T-cell (primary cell): ENCODE measurements around the gene DVL2. TPM values are rescaled to one million over a fixed set of nuclear protein-coding genes. Genes with fewer than 3 reads are reported as not detected.
A peak's percentile ranks its signal among the peaks of the same experiment; 100 is the strongest.

Experiments
- ATAC-seq, 4 experiments: fragments of 200-7000 bp in 3 of 4; fragments of 150-1000 bp in 1 of 4; cut with Tn5 transposase; replicated peaks in 1 of 4; 1 replicate in 3 of 4; 2 replicates in 1 of 4; pipeline ENCODE4 v1.10.0; 2021; ENCODE audit warnings: moderate library complexity in 3 of 4, mild to moderate bottlenecking in 2 of 4, moderate number of reproducible peaks in 1 of 4
- CTCF ChIA-PET, 2 donors: fragments of 300-600 bp; sonication (Branson Sonifier 250); formaldehyde crosslinking; loops; one replicate each; lab custom pipeline; 2022; ENCODE audit warnings: antibody characterized with exemption in 2 of 2; lab: Charles Lee
- POLR2A ChIA-PET, 2 donors: fragments of 300-600 bp; sonication (Branson Sonifier 250); formaldehyde crosslinking; loops; one replicate each; lab custom pipeline; 2022; ENCODE audit warnings: antibody characterized with exemption in 2 of 2; lab: Charles Lee
- DNase-seq, 35 experiments: peaks; one replicate each; pipeline versions ENCODE4 v3.0.0 to v3.0.0-alpha.2; 2013 to 2023
- H3K27ac ChIP-seq: one replicate; pipeline ENCODE4 v1.5.1; 2013; ENCODE audit warnings: low read length
- H3K27me3 ChIP-seq, 2 experiments: replicated peaks in 1 of 2; 1 replicate in 1 of 2; 2 replicates in 1 of 2; pipeline versions ENCODE4 v1.6.1 to v1.7.0; 2013; ENCODE audit warnings: low read length in 1 of 2, mixed read lengths in 1 of 2; ENCODE audit not compliant: control insufficient read depth in 2 of 2, insufficient read depth in 2 of 2; ENCODE audit errors: extremely low read depth in 1 of 2
- H3K36me3 ChIP-seq, 2 donors: 1 replicate in 1 of 2; 2 replicates in 1 of 2; pipeline versions ENCODE4 v1.6.1 to v1.7.0; 2013; ENCODE audit warnings: low read length in 1 of 2; ENCODE audit not compliant: control insufficient read depth in 2 of 2, insufficient read depth in 1 of 2; ENCODE audit errors: extremely low read depth in 1 of 2
- H3K4me1 ChIP-seq, 2 experiments: 1 replicate in 1 of 2; 2 replicates in 1 of 2; pipeline versions ENCODE4 v1.6.1 to v1.7.0; 2013; ENCODE audit warnings: low read length in 2 of 2, mixed read lengths in 1 of 2; ENCODE audit not compliant: insufficient read depth in 2 of 2, control insufficient read depth in 1 of 2; ENCODE audit errors: extremely low read depth in 1 of 2
- H3K4me3 ChIP-seq, 2 donors: 1 replicate in 1 of 2; 2 replicates in 1 of 2; pipeline versions ENCODE4 v1.5.1 to v1.7.0; 2013; ENCODE audit warnings: mild to moderate bottlenecking in 2 of 2, low read length in 1 of 2, moderate library complexity in 1 of 2; ENCODE audit not compliant: control insufficient read depth in 1 of 2; ENCODE audit errors: extremely low read depth in 1 of 2
- H3K9me3 ChIP-seq: 2 replicates; pipeline ENCODE4 v1.7.0; 2013
- H3K27ac Mint-ChIP-seq, 2 donors: one replicate each; pipeline ENCODE4 v1.8.0; 2020 to 2021; ENCODE audit warnings: mild to moderate bottlenecking in 2 of 2, mixed read lengths in 2 of 2
- H3K27me3 Mint-ChIP-seq, 2 donors: one replicate each; pipeline ENCODE4 v1.8.0; 2021 to 2022; ENCODE audit warnings: mixed read lengths in 2 of 2
- H3K36me3 Mint-ChIP-seq: one replicate; pipeline ENCODE4 v1.8.0; 2021; ENCODE audit warnings: mixed read lengths
- H3K4me1 Mint-ChIP-seq, 3 donors: one replicate each; pipeline ENCODE4 v1.8.0; 2020 to 2022; ENCODE audit warnings: mixed read lengths in 3 of 3, mild to moderate bottlenecking in 1 of 3
- H3K4me3 Mint-ChIP-seq, 3 donors: one replicate each; pipeline ENCODE4 v1.8.0; 2020 to 2022; ENCODE audit warnings: mild to moderate bottlenecking in 3 of 3, mixed read lengths in 3 of 3, moderate library complexity in 3 of 3
- H3K9me3 Mint-ChIP-seq, 3 donors: one replicate each; pipeline ENCODE4 v1.8.0; 2020 to 2022; ENCODE audit warnings: mixed read lengths in 3 of 3
- WGBS: methylation state at CpG from one replicate; pipeline ENCODE4 v1.1.5; 2013; ENCODE audit warnings: missing lambda C conversion rate; ENCODE audit not compliant: insufficient coverage; 5-methylcytosine and 5-hydroxymethylcytosine counted together
- total RNA-seq, 35 experiments: library from RNA in 6 of 35; stranded (reverse) in 6 of 35; fragments of 120-200 nt in 1 of 35; gene quantifications; one replicate each; pipeline versions ENCODE4 v1.2.1 to v1.2.4 and lab custom pipeline; 2013 to 2026

Gene DVL2
- 10 to 100 TPM; 48.2 to 76.3 (median 70.4) TPM for total RNA-seq
- total RNA-seq (2013), result 31.6 TPM
- total RNA-seq (lab: John Stamatoyannopoulos, UW), result 36.4 to 84.7 (median 62.2) reads per million in 29 experiments

DNA sequence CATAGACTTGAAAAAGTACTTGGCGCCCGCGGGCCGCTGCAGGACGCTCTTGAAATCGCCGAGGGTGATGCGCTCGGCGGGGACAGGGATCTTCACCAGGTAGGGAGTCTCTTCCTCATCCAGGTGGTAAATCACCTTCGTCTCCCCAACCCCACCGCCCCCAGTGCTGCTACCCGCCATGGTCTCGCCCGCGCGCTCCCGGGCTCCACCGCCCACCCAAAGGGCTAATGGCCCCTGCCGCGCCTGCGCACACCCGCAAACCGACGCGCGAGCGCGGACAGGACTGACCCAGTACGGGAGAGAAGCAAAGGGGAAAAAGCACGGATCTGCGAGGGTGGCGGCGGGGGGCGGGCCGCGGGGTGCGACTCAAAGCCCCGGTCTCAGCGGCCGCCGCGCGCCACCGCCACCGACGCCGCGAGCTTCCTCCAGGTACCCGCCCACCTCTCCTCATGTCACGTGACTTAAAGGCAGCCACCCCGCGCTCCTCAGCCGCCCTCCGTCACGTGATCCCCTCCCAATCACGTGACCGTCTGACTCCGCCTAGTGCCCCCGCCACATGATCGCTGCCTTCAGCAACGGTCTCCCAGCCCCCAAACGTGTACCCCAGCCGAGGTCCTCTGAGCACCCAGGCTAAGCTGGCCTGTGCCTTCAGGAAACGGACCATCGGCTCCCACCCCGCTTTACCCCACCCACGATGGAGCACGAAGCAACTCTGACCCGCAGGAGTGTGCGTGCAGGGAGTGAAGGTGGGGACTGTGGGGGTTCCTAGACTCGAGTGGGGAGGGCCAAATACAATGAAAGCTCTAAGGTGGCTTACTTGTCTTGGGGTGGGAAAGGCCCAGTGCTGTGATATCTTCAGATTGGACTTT lies at the start of gene DVL2:
DVL2 (minus strand) TSS at position 435 of the 869 bp plus-strand sequence; CDS start at position 180, 255 bp downstream.
- H3K9me3 ChIP-seq, result no peaks in the 10 kb centered on the region
- WGBS, result under 1% methylated on average over 63 of the region's 72 CpGs
- peak within 1 kb of the TSS; percentile 55 to 67 for H3K4me3 ChIP-seq
- Mint-ChIP-seq H3K27me3 (no peaks in the 10 kb centered on the region), H3K36me3 (peaks cover 26% of the 10 kb centered on the region), H3K9me3 (no peaks in the 10 kb centered on the region), H3K27ac (peak within 1 kb of the TSS; percentile 90 to 92), H3K4me1 (peaks cover 51 to 57% (median 54%) of the 10 kb centered on the region in 3 donors), H3K4me3 (peak within 1 kb of the TSS; percentile 89 to 99 (median 91))
- ChIA-PET CTCF (interaction anchor here (0.6 to 1.5 kb wide), 2 partner anchors 15 to 101 kb away, joined by 3 to 7 read pairs; partner anchors contain the start of genes ACADVL (in 1 of the 2) and DLG4 (in 1 of the 2)), POLR2A (interaction anchor here (0.6 to 0.7 kb wide), 4 partner anchors 8 to 920 kb away, joined by 3 to 10 read pairs (median 3); partner anchors contain the start of gene GABARAP (in 1 of the 2))
- ATAC-seq (peak; percentile 54 to 68 (median 58)), DNase-seq (peak; percentile 81 to 97 (median 93))
- peak within 1 kb of the TSS; percentile 35 for H3K27ac ChIP-seq
- no peaks in the 10 kb centered on the region for H3K27me3 ChIP-seq
- H3K36me3 ChIP-seq, result peaks cover 3 to 34% of the 10 kb centered on the region in 2 donors
- H3K4me1 ChIP-seq, result peaks cover 11 to 48% of the 10 kb centered on the region in 2 experiments

DNA sequence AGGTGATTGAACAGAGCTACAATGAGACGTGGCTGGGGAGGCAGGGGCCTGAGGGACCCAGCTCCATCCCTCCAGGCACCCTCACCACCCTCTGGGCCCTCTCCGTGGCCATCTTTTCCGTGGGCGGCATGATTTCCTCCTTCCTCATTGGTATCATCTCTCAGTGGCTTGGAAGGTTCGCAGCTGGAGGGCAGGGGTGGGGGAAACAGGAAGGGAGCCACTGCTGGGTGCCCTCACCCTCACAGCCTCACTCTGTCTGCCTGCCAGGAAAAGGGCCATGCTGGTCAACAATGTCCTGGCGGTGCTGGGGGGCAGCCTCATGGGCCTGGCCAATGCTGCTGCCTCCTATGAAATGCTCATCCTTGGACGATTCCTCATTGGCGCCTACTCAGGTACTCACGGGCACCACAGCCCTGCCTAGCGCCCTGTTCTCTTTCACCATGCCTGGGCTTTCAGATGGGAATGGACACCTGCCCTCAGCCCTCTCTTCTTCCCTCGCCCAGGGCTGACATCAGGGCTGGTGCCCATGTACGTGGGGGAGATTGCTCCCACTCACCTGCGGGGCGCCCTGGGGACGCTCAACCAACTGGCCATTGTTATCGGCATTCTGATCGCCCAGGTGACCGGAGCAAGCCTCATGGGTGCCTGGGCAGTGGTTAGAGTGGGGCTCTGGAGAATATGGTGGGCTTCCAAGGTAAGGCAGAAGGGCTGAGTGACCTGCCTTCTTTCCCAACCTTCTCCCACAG lies 49.3 kb upstream of the DVL2 start:
- H3K4me3 ChIP-seq, result no peak overlapping the region
- ChIA-PET CTCF (interaction anchor here in 1 of 2 donors (0.5 kb wide), 1 partner anchor 808 kb away, joined by 3 read pairs; no protein-coding TSS in a partner anchor), POLR2A (no interaction called here)
- no peak overlapping the region for H3K27ac Mint-ChIP-seq
- H3K4me3 Mint-ChIP-seq, result peak overlapping the region in 1 of 3 donors; percentile 77
- H3K27me3 Mint-ChIP-seq, result peaks cover 19 to 45% of the 10 kb centered on the region in 2 donors
- H3K9me3 Mint-ChIP-seq, result no peaks in the 10 kb centered on the region
- H3K27ac ChIP-seq, result no peak overlapping the region
- H3K36me3 ChIP-seq, result no peaks in the 10 kb centered on the region
- H3K4me1 Mint-ChIP-seq, result peaks cover 16 to 34% (median 26%) of the 10 kb centered on the region in 3 donors
- H3K4me1 ChIP-seq, result peaks cover 6 to 26% of the 10 kb centered on the region in 2 experiments
- no peaks in the 10 kb centered on the region for H3K36me3 Mint-ChIP-seq
- H3K27me3 ChIP-seq, result peaks cover 0 to 74% of the 10 kb centered on the region in 2 experiments
- DNase-seq (no peak), ATAC-seq (no peak)
- H3K9me3 ChIP-seq, result no peaks in the 10 kb centered on the region
- WGBS, result 77% methylated on average over 4 of the region's 18 CpGs

DNA sequence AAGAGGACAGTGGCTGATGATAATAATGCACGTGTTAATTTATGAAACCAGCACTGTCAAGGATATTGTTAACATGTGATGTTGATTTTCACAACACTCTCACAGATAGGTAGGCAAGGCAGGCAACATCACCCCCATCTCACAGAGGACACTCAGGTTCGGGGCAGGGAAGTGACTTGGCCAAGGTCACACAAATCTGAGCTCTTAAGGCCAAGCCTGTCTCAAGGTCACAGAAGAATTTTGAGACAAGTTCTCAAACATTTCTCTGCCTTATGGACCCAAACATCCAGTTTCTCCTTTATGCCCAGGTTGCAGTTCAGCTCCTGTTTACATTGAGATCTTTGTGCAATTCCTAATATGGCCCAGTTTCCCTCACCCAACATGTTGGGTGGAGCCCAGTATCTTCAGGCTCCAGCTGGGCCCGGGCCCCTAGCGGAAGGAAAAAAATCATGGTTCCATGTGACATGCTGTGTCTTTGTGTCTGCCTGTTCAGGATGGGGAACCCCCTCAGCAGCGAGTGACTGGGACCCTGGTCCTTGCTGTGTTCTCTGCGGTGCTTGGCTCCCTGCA lies 48.5 kb upstream of the DVL2 start:
- POLR2A ChIA-PET, result no interaction called here
- Mint-ChIP-seq H3K27me3 (peaks cover 12 to 41% of the 10 kb centered on the region in 2 donors), H3K4me3 (peak overlapping the region in 2 of 3 donors; percentile 21 to 77), H3K9me3 (no peaks in the 10 kb centered on the region), H3K4me1 (peaks cover 16 to 34% (median 26%) of the 10 kb centered on the region in 3 donors), H3K36me3 (no peaks in the 10 kb centered on the region), H3K27ac (no peak overlapping the region)
- Histone ChIP-seq H3K36me3 (no peaks in the 10 kb centered on the region), H3K27me3 (peaks cover 0 to 70% of the 10 kb centered on the region in 2 experiments), H3K9me3 (no peaks in the 10 kb centered on the region), H3K4me3 (no peak overlapping the region), H3K4me1 (peaks cover 6 to 26% of the 10 kb centered on the region in 2 experiments), H3K27ac (no peak overlapping the region)
- DNase-seq, result no peak
- CTCF ChIA-PET, result interaction anchor here (0.5 to 0.8 kb wide), 2 partner anchors 68 to 239 kb away, joined by 3 to 4 read pairs; no protein-coding TSS in a partner anchor
- WGBS, result 81% methylated on average over 5 of the region's 6 CpGs
- no peak for ATAC-seq

DNA sequence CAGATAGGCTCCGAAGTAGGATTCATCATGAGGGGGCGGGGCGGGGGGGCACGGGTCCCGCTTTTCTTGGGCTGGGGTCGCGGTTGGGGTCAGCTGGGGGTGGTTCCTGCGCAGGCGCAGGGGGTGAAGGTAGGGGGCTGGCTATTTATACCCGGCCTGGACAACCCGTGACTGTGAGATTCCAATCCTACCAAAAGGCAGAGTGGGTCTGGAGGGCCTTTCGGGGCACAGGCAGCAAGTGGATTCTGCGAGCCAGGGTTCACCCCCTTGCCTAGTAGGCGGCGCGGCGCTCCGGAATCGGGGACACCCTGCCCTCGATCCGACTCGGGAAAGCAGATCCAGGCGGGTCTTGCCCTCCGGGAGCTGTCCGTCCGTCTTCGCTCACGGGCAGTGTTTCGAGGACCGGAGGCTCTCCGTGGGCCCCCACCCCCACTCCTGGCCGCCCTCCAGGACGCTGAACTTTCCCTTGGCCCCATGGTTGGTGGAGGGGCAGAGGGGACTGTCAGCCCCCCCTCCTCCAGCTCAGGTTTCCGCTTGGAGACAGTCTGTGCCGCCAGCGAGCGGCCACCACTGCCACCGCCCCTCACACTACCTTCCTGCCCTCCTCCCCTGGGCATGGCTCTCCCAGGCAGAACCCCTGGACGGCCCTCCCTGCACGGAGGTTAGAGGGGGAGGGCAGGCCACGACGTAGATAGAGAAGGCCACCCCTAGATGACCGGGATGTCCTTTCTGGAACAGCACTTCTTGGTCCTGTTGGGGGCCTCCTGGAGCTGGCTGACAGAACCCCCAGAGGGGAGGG lies 47.8 kb upstream of the DVL2 start:
- ATAC-seq (no peak), DNase-seq (peak in 1 of 35 experiments; percentile 23)
- no peaks in the 10 kb centered on the region for H3K9me3 Mint-ChIP-seq
- Histone ChIP-seq H3K36me3 (no peaks in the 10 kb centered on the region), H3K9me3 (no peaks in the 10 kb centered on the region), H3K27ac (no peak overlapping the region), H3K4me3 (peak overlapping the region; percentile 42 to 67), H3K4me1 (peaks cover 6 to 26% of the 10 kb centered on the region in 2 experiments), H3K27me3 (peaks cover 0 to 64% of the 10 kb centered on the region in 2 experiments)
- ChIA-PET CTCF (interaction anchor here (0.5 to 1.3 kb wide), 6 partner anchors 22 to 406 kb away, joined by 3 to 8 read pairs (median 4); partner anchors contain the start of gene WRAP53 (in 1 of the 2)), POLR2A (interaction anchor here in 1 of 2 donors (0.5 to 0.6 kb wide), 2 partner anchors 30 to 279 kb away, joined by 3 to 6 read pairs; no protein-coding TSS in a partner anchor)
- peaks cover 12 to 41% of the 10 kb centered on the region in 2 donors for H3K27me3 Mint-ChIP-seq
- H3K4me1 Mint-ChIP-seq, result peaks cover 16 to 34% (median 26%) of the 10 kb centered on the region in 3 donors
- no peak overlapping the region for H3K27ac Mint-ChIP-seq
- H3K4me3 Mint-ChIP-seq, result peak overlapping the region; percentile 65 to 77 (median 65)
- WGBS, result 10% methylated on average over 15 of the region's 43 CpGs
- no peaks in the 10 kb centered on the region for H3K36me3 Mint-ChIP-seq
